Endothelial cell of umbilical vein (primary cell): ENCODE data around the gene CHN2. TPM values are rescaled to one million over a fixed set of nuclear protein-coding genes. Genes with fewer than 3 reads are reported as not detected.

ENCODE experiments used
- BruUV-seq: library from RNA; stranded (reverse); fragments of 400-500 nt; replicated peaks from 2 replicates; lab custom pipeline; 2021; lab: Mats Ljungman, UMichigan
- CTCF ChIA-PET: fragments of 300-600, 350-600 bp; sonication (Branson Sonifier 250); formaldehyde crosslinking; loops from one replicate; lab custom pipeline; 2021; ENCODE audit warnings: antibody characterized with exemption, inconsistent platforms; lab: Charles Lee
- POLR2A ChIA-PET: fragments of 300-600, 350-600 bp; sonication (Branson Sonifier 250); formaldehyde crosslinking; loops from one replicate; lab custom pipeline; 2021; ENCODE audit warnings: antibody characterized with exemption, inconsistent platforms; lab: Charles Lee
- DNase-seq: peaks from one replicate; pipeline ENCODE4 v3.0.0-alpha.2; 2011; ENCODE audit warnings: low read depth, low spot score
- FAIRE-seq: peaks from 2 replicates; lab custom pipeline; 2011; peaks lifted over from hg19 to GRCh38; lab: Jason Lieb, UNC
- H2AFZ ChIP-seq: 2 replicates; pipeline ENCODE4 v1.6.0; 2012; ENCODE audit warnings: low read depth, low read length, control low read depth, inconsistent platforms
- H3K27ac ChIP-seq: 2 replicates; pipeline ENCODE4 v1.5.1; 2011; ENCODE audit warnings: low read depth, mild to moderate bottlenecking, control low read depth, low read length, moderate library complexity; ENCODE audit not compliant: insufficient read depth
- H3K27me3 ChIP-seq, 2 experiments: 2 replicates each; pipeline versions ENCODE4 v1.6.0 to v1.6.1; 2011; ENCODE audit warnings: low read length in 2 of 2, mixed read lengths in 1 of 2; ENCODE audit not compliant: control insufficient read depth in 2 of 2, insufficient read depth in 2 of 2
- H3K36me3 ChIP-seq, 2 experiments: 2 replicates in 1 of 2; 3 replicates in 1 of 2; pipeline ENCODE4 v1.5.1; 2011; ENCODE audit warnings: low read length in 2 of 2, mild to moderate bottlenecking in 1 of 2, moderate library complexity in 1 of 2; ENCODE audit not compliant: control insufficient read depth in 2 of 2, insufficient read depth in 2 of 2; ENCODE audit errors: extremely low read depth in 1 of 2
- H3K4me1 ChIP-seq: 3 replicates; pipeline ENCODE4 v1.5.1; 2011; ENCODE audit warnings: mild to moderate bottlenecking, low read length; ENCODE audit not compliant: control insufficient read depth, insufficient read depth; ENCODE audit errors: extremely low read depth
- H3K4me2 ChIP-seq: 2 replicates; pipeline ENCODE4 v1.6.1; 2011; ENCODE audit warnings: low read length, control low read depth, mixed read lengths; ENCODE audit not compliant: insufficient read depth
- H3K4me3 ChIP-seq, 3 experiments: fragments of 200-600 bp in 1 of 3; sonication (generic), shearing (Covaris generic) in 1 of 3; replicated peaks in 1 of 3; 2 replicates each; pipeline ENCODE4 v1.5.1; 2011 to 2016; ENCODE audit warnings: control low read depth in 3 of 3, low read length in 3 of 3, mild to moderate bottlenecking in 2 of 3, inconsistent platforms in 1 of 3, low read depth in 1 of 3, moderate library complexity in 1 of 3; ENCODE audit not compliant: insufficient read depth in 1 of 3
- H3K79me2 ChIP-seq: 2 replicates; pipeline ENCODE4 v1.6.0; 2012; ENCODE audit warnings: low read length, inconsistent platforms; ENCODE audit not compliant: control insufficient read depth, insufficient read depth
- H3K9ac ChIP-seq: replicated peaks from 2 replicates; pipeline ENCODE3; 2011; ENCODE audit warnings: low read length, control low read depth; ENCODE audit not compliant: insufficient read depth; ENCODE audit errors: extremely low read depth
- H3K9me1 ChIP-seq: replicated peaks from 3 replicates; pipeline ENCODE4 v1.6.0; 2011; ENCODE audit warnings: mild to moderate bottlenecking, low read length; ENCODE audit not compliant: control insufficient read depth, insufficient read depth; ENCODE audit errors: extremely low read depth
- H3K9me3 ChIP-seq: replicated peaks from 2 replicates; pipeline ENCODE4 v1.5.1; 2012; ENCODE audit warnings: low read length, inconsistent platforms; ENCODE audit not compliant: control insufficient read depth, insufficient read depth
- H4K20me1 ChIP-seq: replicated peaks from 2 replicates; pipeline ENCODE3; 2011; ENCODE audit warnings: mild to moderate bottlenecking, low read length; ENCODE audit not compliant: control insufficient read depth, insufficient read depth; ENCODE audit errors: extremely low read depth
- CTCF ChIP-seq, 2 donors: IDR thresholded peaks; 1 replicate in 1 of 2; 2 replicates in 1 of 2; pipeline ENCODE4 v1.5.1; 2011; ENCODE audit warnings: low read length in 2 of 2, mild to moderate bottlenecking in 2 of 2, moderate library complexity in 2 of 2, control low read depth in 1 of 2, inconsistent platforms in 1 of 2, low read depth in 1 of 2; ENCODE audit not compliant: insufficient read depth in 1 of 2; ENCODE audit errors: extremely low read depth in 1 of 2
- EZH2 ChIP-seq: IDR thresholded peaks from 2 replicates; pipeline ENCODE4 v1.6.1; 2012; ENCODE audit warnings: borderline replicate concordance, low read depth, mild to moderate bottlenecking, moderate library complexity, low read length, inconsistent platforms; ENCODE audit not compliant: severe bottlenecking
- GATA2 ChIP-seq: IDR thresholded peaks from 2 replicates; pipeline ENCODE4 v1.7.0; 2011; ENCODE audit warnings: low read depth, mild to moderate bottlenecking, moderate library complexity, mixed read lengths, low read length; ENCODE audit not compliant: insufficient read length, insufficient read depth
- JUN ChIP-seq: IDR thresholded peaks from 2 replicates; pipeline ENCODE4 v1.6.1; 2011; ENCODE audit warnings: borderline replicate concordance, low read depth; ENCODE audit not compliant: insufficient read length, insufficient read depth
- MAX ChIP-seq: IDR thresholded peaks from 2 replicates; pipeline ENCODE4 v1.6.1; 2011; ENCODE audit not compliant: insufficient read depth, insufficient read length
- MYC ChIP-seq: IDR thresholded peaks from one replicate; pipeline ENCODE4 v1.6.1; 2011; ENCODE audit warnings: mild to moderate bottlenecking, low read depth, low read length
- POLR2AphosphoS5 ChIP-seq: IDR thresholded peaks from 2 replicates; pipeline ENCODE4 v1.6.1; 2012; ENCODE audit warnings: low read depth, mild to moderate bottlenecking, control low read depth, low read length, moderate library complexity; ENCODE audit not compliant: insufficient read depth
- dilution Hi-C: fragments of 300-500 bp; cut with MboI; formaldehyde crosslinking; loops from one replicate; pipeline ENCODE4 v1.15.0; 2019; ENCODE audit warnings: low sequenced_read_pairs; ENCODE audit not compliant: extremely low pct_ligation_motif_present
- intact Hi-C: fragments of 100-400 bp; cut with micrococcal nuclease; formaldehyde crosslinking; loops from one replicate; pipeline ENCODE4 v1.10.0; 2022
- polyA plus RNA-seq, 4 experiments: library from polyadenylated mRNA; depleted of rRNA in 3 of 4; stranded (reverse) in 3 of 4; unstranded in 1 of 4; fragments of >200 nt; gene quantifications; 2 replicates each; pipeline versions ENCODE4 v1.2.1 to v1.2.3, GENCODE V29; 2011 to 2012; ENCODE audit warnings: missing spikeins in 1 of 4
- total RNA-seq: library from RNA; stranded (reverse); gene quantifications from 2 replicates; pipeline ENCODE4 v1.2.3, GENCODE V29; 2021

CHN2 gene
- total and polyA plus RNA-seq, 2 donors (not counting 3 experiments of a cell fraction or from before 2014, with no cell fraction given), result 1.4 to 5.0 TPM

- no peak overlapping the region for H3K27ac ChIP-seq
- intact Hi-C loops, result no loop called here
- POLR2A ChIA-PET, result no interaction called here
- no peaks in the 10 kb centered on the region for H3K36me3 ChIP-seq
- dilution Hi-C loops, result no loop called here
- no peaks in the 10 kb centered on the region for H3K9me1 ChIP-seq
- H2AFZ ChIP-seq, result no peak overlapping the region
- no peak for DNase-seq
- H3K9me3 ChIP-seq, result no peaks in the 10 kb centered on the region
- no peaks in the 10 kb centered on the region for H3K4me1 ChIP-seq
- no peak for TF ChIP-seq POLR2AphosphoS5
- TF ChIP-seq CTCF (IDR thresholded peaks at IDR 0.05; ENCODE audit: extremely low read depth in 1 of 2, insufficient read depth in 1 of 2, low read depth in 1 of 2, low read length in 2 of 2), result no peak
- no peak for TF ChIP-seq GATA2
- no peak for TF ChIP-seq JUN
- TF ChIP-seq MAX, result no peak
- TF ChIP-seq EZH2, result no peak
- no peak for TF ChIP-seq MYC
- CTCF ChIA-PET, result interaction anchor here (1.7 to 2.7 kb wide), 2 partner anchors 8 to 490 kb away, joined by 5 to 11 read pairs; no protein-coding TSS in a partner anchor
- no peaks in the 10 kb centered on the region for H4K20me1 ChIP-seq
- H3K4me3 ChIP-seq, result no peak overlapping the region
- no peak for FAIRE-seq
- H3K79me2 ChIP-seq, result no peaks in the 10 kb centered on the region
- no peaks in the 10 kb centered on the region for H3K27me3 ChIP-seq
- no peak overlapping the region for H3K4me2 ChIP-seq
- no peak overlapping the region for H3K9ac ChIP-seq
- no TSS peak for BruUV-seq
Measured at GRCh38 chr7:29416938-29417305, 222.3 kb downstream of the CHN2 start.
